RKO (cell line): ENCODE measurements around the gene LPAR3.

Source experiments
- DNase-seq: peaks from one replicate; pipeline ENCODE4 v3.0.0-alpha.2; 2016; ENCODE audit warnings: low spot score

The LPAR3 gene

GRCh38 chr1:84827976-84828375, 65.0 kb downstream of the LPAR3 start:
- DNase-seq, result no peak

- no peak for DNase-seq
Measured at GRCh38 chr1:84827555-84827954, 65.5 kb downstream of the LPAR3 start.

DNA sequence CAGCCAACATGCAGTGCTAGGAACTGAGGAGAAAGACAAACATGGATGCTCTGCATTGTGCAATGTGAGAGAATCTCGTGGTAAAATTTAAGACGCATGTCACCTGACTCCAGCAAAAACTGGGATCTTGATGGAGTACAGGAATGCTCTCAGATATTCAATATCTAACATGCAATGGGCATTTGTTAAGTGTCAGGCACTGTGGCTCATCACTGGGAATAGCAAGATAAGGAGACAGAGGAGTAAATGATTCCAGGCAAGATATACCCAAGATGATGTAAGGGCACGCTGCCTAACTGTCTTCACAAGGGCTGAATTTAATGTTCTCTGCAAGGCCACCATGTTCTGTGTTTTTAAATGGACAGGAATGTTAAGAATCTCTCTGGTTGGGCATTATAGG, 67.8 kb downstream of the LPAR3 start:
- DNase-seq, result no peak

DNA sequence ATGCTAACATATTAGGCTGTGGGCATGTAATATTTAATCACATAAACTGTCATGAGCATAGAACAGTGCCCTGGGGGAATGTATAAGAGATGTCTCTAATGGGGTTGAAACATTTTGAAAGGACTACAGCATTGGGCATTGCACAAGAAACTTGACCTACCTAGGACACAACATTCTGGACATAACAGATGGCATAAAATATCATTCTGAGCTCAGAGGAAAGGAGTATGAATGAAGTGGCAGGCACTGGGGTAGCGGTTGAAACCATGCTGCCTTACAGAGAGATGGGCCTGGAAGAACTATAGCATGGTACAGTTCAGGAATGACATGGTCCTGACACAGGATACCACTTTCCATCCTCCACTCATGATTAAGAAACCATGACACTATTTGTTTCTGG, 69.0 kb downstream of the LPAR3 start:
- no peak for DNase-seq

GRCh38 chr1:84823511-84823910, 69.5 kb downstream of the LPAR3 start:
- DNase-seq, result no peak

- no peak for DNase-seq
Measured at GRCh38 chr1:84810343-84810742, 82.7 kb downstream of the LPAR3 start.

DNA sequence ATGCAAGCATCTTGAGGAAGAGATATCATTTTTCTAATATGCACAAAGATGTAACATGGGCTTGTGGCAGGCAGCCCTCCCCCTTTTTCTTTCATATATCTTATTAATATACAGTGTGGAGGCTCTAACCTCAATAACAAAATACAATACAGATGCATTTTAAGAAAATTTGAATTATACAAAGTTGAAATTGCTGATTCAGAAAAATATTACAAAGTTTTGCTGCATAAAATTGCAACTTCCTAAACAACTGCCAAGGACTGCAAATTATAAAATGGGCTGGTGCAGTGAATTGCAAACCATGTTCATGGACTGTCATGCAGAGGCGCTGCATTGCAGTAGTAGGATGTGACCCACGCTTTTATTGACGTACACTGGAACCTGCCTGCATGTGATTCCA, 84.0 kb downstream of the LPAR3 start:
- no peak for DNase-seq

DNA sequence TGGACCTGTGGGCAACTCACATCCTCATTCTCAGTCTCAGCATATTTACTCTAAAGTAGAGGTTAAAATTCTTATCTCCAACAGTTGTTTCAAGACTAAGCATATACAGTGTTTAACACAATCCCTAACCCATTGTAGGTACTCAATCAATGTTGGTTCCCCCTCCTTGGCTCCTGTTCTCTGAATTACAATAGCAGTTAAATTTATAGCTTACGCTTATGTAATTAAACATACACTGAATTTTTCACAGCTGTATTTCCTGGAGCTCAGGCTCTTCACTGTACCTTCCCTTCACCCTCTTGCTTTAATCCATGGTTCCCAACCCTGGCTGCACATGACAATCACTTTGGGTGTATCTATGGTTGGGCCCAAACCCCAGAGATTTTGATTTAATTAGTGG, 89.4 kb downstream of the LPAR3 start:
- no peak for DNase-seq

- DNase-seq, result no peak
Measured at GRCh38 chr1:84802567-84803232, 90.3 kb downstream of the LPAR3 start.

DNA sequence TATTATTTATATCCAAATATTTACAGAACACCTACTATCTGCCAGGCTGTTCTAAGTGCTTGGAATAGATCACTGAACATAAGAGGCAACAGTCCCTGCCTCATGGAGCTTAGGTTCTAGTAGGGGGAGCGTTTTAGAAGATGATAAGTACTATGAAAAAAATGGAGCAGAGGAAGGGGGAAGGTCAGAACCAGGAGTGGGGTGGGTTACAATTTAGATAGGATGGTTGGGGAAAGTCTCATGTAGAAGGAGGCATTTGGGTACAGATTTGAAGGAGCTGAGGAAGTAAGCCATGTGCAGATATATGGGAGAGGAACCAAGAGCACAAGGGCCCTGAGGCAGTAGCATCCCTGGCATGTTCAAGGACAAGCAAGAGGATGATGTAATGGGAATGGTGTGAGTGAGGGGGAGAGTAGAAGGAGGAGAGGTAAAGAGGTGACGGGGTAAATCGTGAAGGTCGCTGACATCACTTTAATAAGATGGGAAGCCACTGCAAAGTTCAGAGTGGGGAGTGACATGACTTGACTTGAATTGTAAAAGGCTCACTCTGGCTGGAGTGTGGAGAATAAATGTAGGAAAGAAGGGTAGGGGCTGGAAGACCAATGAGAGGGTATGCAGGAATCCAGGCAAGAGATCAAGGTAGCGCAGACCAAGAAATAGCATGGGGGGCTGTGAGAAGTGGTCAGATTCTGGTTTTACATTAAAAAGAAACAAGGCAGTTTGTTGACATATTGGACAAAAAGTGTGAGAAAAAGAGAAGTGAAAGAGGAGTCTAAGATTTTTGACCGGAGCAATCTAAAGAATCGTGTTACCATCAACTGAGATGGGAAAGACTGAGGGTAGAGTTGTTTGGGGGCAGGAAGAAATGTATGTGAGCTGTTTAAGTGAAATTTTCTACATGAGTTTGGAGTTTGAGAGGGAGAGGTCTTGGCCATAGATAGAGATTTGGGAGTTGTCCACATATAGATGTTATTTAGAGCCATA, 92.6 kb downstream of the LPAR3 start:
- no peak for DNase-seq

DNA sequence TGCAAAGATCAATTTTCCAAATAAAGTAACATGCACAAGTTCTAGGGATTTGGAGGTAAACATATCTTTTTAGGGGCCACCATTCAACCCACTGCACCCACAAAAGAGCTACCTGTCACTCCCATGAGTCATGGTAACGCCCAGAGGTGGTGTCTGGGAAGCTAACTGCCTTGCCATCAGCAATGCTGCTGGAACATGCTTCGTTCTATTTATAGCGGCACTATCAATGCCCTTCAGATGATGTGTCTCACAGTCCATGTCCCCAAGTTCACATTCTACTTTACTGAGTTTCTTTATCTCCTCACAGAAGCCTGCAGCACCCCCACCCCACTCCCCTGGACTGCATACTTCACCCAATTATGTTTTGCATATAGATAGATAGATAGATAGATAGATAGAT, 95.4 kb downstream of the LPAR3 start:
- no peak for DNase-seq

DNA sequence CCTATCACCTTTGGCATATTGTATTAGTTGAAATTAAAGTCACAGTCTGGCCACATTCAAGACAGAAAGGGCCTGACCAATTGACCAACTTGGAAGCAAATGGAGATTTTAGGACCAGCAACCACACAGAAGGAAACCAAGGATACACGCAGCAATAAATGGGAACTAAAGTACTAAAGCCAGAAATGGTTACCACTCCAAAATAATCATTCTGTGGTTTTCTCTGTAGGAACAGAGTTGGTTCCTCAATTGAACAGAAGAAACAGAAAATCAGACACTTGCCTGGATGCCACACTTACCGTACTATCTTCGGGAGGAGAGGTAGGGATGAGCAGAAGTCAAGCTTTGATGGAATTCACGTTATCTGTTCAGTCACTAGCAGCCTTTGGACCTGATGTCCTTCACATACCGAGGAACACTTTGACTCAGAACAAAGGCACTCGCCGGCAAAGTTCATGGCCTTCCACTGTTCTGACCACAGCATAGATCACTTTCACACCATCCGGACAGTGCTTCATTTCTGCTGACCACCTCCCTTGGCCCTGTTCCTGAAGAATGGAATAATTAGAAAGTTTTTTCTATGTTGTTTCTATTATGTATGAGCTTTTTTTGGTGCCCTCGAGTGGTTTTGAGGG, 96.9 kb downstream of the LPAR3 start:
- no peak for DNase-seq

GRCh38 chr1:84795213-84795612, 97.8 kb downstream of the LPAR3 start:
- DNase-seq, result no peak

GRCh38 chr1:84792421-84792820, 100.6 kb downstream of the LPAR3 start:
- DNase-seq, result no peak

GRCh38 chr1:84789014-84789413, 104.0 kb downstream of the LPAR3 start:
- no peak for DNase-seq

DNA sequence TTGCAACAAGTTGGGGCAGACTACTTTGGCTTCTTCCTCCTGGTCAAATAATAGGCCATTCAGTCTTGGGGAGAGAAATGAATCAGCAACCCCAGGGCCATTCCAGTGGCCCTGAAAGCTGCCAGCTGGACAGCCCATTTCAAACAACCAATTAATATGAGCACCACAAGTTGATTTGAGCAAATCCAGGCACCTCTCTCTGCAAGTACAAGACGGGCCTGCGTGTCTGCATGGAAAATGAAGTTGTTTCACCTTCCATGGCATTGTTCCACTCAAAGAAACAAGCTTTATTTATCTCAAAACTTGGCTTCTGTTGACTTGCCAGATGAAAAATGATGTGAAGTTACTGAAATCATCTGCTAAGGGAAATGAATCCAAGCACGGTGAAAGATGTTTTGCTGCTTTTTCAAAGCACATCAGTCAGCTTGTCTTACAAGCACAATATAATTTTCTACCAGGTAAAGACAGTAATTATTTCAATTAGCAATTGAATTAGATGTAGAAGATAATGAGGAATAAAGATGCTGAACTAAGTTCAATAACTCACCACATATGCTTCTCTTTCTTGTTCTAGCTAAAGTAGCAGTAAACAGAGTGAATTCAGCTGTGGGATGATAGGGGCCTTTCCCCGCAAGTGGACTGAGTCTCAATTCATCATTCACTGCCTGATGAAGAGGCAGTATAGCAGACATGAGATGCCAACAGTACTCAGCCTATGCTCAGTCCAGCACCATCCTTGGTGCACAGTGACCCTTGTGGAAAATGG, 107.6 kb downstream of the LPAR3 start:
- no peak for DNase-seq

GRCh38 chr1:84782881-84783280, 110.1 kb downstream of the LPAR3 start:
- no peak for DNase-seq

DNA sequence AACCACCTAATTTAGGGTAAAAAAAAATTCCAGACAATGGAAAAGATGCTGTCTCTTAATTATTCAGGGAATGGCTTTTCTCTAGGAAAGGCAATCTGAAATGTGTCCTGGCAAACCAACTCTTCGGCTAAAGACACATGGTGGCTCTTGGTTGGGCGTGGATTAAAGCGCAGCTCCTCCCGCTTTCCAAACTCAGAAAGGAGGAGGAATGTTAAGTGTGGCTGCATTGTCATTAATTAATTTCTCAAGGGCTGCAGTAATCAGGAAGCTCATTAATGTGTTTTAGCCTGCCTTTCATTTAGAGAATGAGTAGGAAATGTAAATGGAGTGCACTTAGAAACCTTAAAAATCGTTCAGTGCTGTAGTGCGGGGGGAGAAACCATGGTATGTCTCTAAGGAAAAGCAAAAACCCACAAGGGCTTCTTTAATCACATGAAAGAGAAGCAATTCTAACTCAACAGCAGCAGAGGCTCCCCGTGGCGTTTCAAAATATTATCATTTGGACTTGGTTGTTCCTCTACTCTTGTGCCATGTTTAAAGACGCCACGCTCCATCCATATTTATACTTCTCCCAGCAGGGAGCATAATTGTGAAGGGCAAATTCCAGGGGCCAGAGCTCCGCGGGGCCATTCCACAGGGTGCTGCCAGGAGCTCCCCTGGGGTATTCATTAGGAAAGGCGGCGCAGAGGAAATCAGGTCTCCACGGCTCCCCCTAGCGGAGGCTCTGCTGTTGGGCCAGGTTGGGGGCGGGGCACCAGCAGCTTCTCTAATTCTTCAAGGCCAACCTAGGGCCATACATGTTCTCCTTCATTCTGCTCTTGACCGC, 110.8 kb downstream of the LPAR3 start:
- DNase-seq, result peak; percentile 47

- peak; percentile 28 for DNase-seq
Measured at GRCh38 chr1:84780000-84780716, 112.8 kb downstream of the LPAR3 start.

DNA sequence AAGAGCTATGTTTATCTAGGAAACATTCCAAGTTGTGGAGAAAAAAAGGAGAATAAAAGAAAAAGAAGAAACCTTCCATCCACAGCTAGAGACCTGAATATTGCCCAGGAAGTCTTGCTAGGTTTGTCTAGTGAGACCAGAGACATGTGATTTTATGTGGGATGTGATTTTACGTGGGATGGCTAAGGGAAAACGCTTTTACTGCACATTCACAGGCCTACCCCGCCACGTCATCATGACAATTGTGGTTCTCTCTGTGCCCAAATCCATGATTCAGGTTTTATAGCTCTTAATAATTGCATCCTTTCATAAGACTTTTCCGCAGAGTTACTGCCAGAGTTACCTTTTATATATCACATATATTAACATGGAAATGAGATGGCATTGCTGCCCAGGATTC, 116.4 kb downstream of the LPAR3 start:
- DNase-seq, result no peak

DNA sequence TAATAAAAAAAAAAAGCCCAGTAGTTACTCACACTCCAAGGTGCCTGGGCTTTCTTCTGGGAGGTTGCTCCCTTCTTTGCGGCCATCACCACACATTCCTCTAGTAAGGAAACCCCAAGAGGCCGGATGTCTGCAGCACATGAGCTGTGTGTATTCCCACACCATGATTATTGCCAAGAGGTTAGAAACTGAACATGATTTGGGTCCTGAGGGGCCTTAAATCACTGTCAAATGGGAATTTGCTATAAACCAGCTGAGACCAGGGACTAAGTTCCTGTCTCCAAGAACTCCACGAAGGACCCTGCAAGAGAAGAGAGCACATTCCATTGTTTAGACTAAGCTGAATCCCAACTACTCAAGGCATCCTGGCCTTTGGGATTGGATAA, 117.5 kb downstream of the LPAR3 start:
- DNase-seq, result no peak
